Measurements from ENCODE around the gene CHI3L1. TPM values are rescaled to one million over a fixed set of nuclear protein-coding genes. Genes with fewer than 3 reads are reported as not detected.
A peak's percentile ranks its signal among the peaks of the same experiment; 100 is the strongest.

Gene CHI3L1
- total RNA-seq, 2 experiments from 2014 or later = not detected

DNA sequence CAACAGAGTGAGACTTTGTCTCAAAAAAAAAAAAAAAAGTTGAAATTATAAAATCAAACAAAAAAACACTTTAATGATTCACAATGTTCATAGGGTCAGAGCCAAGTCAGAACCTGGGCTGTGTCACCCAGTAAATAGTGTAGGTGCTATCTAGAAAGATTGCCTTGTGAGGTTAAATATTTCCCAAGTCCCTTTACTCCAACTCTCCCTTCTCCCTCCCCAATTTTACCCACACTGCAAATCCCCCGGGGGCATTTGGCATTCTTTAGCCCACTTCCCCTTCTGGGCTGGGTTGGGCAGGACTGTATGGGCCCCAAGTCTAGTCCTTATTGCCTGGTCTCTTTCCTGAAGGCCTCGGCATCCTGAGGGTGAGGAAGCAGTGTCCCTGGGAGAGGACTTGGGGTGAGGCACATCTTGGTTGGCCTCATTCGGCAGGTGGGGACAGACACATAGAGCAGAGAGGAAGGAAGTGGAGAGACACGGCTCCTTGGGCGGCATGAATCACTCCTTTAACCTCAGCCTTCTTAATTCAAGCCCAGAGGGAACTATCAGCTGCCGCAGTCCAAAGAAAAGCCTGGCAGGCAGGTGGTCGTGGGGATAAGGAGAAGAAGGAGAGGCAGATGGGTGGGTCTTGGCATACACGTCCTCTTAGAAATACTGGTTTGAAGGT, 50.7 kb downstream of the CHI3L1 start:
- Mint-ChIP-seq H3K27me3 (peaks cover 15% of the 10 kb centered on the region), H3K27ac (no peak overlapping the region), H3K36me3 (ENCODE audit: low read depth) (no peaks in the 10 kb centered on the region), H3K4me3 (no peak overlapping the region), H3K9me3 (no peaks in the 10 kb centered on the region), H3K4me1 (peaks cover 11% of the 10 kb centered on the region)
- ChIA-PET POLR2A (no interaction called here), CTCF (interaction anchor here (1.0 to 1.1 kb wide), 2 partner anchors 11 to 96 kb away, joined by 3 to 4 read pairs; no protein-coding TSS in a partner anchor)
- peak; percentile 50 for DNase-seq

DNA sequence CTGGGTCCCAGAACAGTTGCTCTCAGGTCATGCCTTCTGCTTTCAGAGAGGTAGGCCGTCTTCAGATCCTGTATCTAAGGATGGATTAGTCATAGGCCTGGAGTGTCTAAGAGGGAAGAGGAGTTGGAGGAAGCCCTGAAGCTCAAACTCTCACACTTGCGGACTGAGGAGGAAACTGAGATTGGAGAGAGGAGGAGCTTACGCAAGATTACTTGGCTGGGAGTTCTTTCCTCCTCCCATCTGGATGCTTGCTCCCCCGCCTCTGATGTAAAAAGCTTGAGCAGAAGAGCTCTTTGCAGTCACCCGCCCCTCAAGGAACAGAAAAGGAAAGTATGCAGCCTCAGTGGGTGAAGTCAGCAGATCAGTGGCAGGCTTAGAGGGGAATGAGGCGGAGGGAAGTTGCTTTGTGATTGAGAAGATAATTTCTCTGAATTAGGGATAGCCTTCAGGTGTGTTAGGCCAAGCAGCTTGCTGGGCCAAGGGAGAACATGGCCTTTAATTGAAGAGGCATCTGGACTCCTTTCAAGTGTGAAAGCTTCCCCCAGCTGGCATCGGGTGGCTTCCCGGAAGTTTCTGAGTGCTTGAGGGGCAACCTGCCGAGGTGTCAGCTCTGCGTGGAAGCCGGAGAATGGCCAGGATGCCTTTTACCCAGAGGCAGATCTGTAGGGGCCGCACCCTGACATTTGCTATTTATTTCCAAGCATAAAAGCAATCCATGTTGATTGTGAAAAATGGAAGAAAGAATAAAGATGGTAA, 52.4 kb downstream of the CHI3L1 start:
- ChIA-PET POLR2A (no interaction called here), CTCF (interaction anchor here (1.4 to 1.7 kb wide), 3 partner anchors 17 to 82 kb away, joined by 4 to 6 read pairs (median 5); no protein-coding TSS in a partner anchor)
- Mint-ChIP-seq H3K9me3 (no peaks in the 10 kb centered on the region), H3K36me3 (ENCODE audit: low read depth) (no peaks in the 10 kb centered on the region), H3K4me1 (peaks cover 11% of the 10 kb centered on the region), H3K4me3 (no peak overlapping the region), H3K27ac (no peak overlapping the region), H3K27me3 (peaks cover 27% of the 10 kb centered on the region)
- no peak for DNase-seq

GRCh38 chr1:203131548-203132200, 54.8 kb downstream of the CHI3L1 start:
- H3K27me3 Mint-ChIP-seq = peaks cover 43% of the 10 kb centered on the region
- H3K36me3 Mint-ChIP-seq (ENCODE audit: low read depth) = no peaks in the 10 kb centered on the region
- H3K27ac Mint-ChIP-seq = no peak overlapping the region
- CTCF ChIA-PET = no interaction called here
- POLR2A ChIA-PET = no interaction called here
- no peaks in the 10 kb centered on the region for H3K9me3 Mint-ChIP-seq
- no peak overlapping the region for H3K4me3 Mint-ChIP-seq
- H3K4me1 Mint-ChIP-seq = peaks cover 13% of the 10 kb centered on the region
- DNase-seq = no peak

GRCh38 chr1:203130358-203130985, 56.0 kb downstream of the CHI3L1 start:
- peaks cover 2% of the 10 kb centered on the region for H3K4me1 Mint-ChIP-seq
- peaks cover 48% of the 10 kb centered on the region for H3K27me3 Mint-ChIP-seq
- H3K36me3 Mint-ChIP-seq (ENCODE audit: low read depth) = no peaks in the 10 kb centered on the region
- no peak for DNase-seq
- H3K27ac Mint-ChIP-seq = no peak overlapping the region
- ChIA-PET POLR2A (no interaction called here), CTCF (interaction anchor here (1.5 kb wide), 1 partner anchor 13 kb away, joined by 4 read pairs; no protein-coding TSS in a partner anchor)
- H3K4me3 Mint-ChIP-seq = no peak overlapping the region
- no peaks in the 10 kb centered on the region for H3K9me3 Mint-ChIP-seq

DNA sequence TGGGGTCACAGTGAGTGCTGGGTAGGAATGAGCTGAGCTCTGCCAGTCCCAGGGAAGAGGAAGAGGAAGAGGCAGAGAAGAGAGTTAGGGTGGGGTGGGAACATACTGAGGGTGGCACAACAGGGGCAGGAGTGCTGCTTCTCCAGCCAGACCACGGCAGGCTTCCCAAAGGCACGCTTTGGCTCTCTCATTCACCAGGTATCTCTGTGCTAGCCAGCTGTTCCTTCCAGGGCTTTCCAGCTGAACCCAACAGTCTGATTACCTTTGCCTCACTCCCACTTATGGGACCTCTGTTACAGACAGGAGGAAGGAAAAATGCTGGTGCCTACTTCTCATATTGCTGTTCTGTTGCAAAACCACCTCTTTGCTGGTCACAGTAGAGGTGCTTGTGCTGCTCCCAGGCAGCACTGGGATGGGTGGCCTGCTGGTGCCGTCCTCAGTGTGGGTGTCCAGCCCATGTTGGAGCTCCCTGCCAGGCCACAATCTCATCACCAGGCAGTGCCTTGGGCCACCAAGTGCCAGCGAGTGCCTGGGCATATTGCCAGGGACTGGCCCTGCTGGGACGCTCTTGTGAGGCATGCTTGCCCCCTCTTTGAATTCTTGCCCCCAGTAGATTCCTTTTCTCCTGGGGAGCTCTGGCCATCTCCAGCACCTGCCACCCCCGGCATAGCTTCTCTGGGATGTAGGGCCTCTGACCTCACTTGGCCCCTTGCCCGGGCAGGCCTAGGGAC, 56.8 kb downstream of the CHI3L1 start:
- Mint-ChIP-seq H3K4me3 (no peak overlapping the region), H3K27me3 (peaks cover 56% of the 10 kb centered on the region), H3K27ac (no peak overlapping the region), H3K9me3 (no peaks in the 10 kb centered on the region), H3K4me1 (peaks cover 2% of the 10 kb centered on the region), H3K36me3 (ENCODE audit: low read depth) (no peaks in the 10 kb centered on the region)
- ChIA-PET CTCF (interaction anchor here (1.5 kb wide), 1 partner anchor 12 kb away, joined by 4 read pairs; no protein-coding TSS in a partner anchor), POLR2A (no interaction called here)
- DNase-seq = no peak

Other genes starting within 250 kb of the CHI3L1 start
- gene ADIPOR1, start 228.4 kb downstream of the CHI3L1 start, total RNA-seq = 10 to 100 TPM; 72.6 to 78.1 TPM
- gene CYB5R1, start 219.4 kb downstream of the CHI3L1 start, total RNA-seq = 10 to 100 TPM; 19.2 to 20.2 TPM
- gene TMEM183A, start 179.3 kb downstream of the CHI3L1 start, total RNA-seq = 10 to 100 TPM; 69.1 to 72.6 TPM
- 10 to 100 TPM; 28.9 to 29.3 TPM for gene PPFIA4, start 160.2 kb downstream of the CHI3L1 start, total RNA-seq
- gene MYOG, start 100.7 kb downstream of the CHI3L1 start, total RNA-seq = not detected
- under 1 TPM in 1 of 2 experiments, not detected in 1; 0.40 TPM for gene ADORA1, start 59.0 kb downstream of the CHI3L1 start, total RNA-seq
- gene MYBPH, start 10.9 kb downstream of the CHI3L1 start, total RNA-seq = not detected
- gene CHIT1, start 43.0 kb upstream of the CHI3L1 start, total RNA-seq = under 1 TPM; 0.15 to 0.55 TPM
- gene BTG2, start 118.8 kb upstream of the CHI3L1 start, total RNA-seq = 100 to 1,000 TPM; 116 TPM
- gene FMOD, start 164.4 kb upstream of the CHI3L1 start, total RNA-seq = under 1 TPM; 0.23 to 0.45 TPM

All from activated CD4-positive, alpha-beta memory T cell treated with anti-CD3 and anti-CD28 coated beads, Interleukin-2, amount 10 ng/mL, durations not matched to agents 7 days and 5 days (primary cell).